H1 (cell line): ENCODE data around the gene GRIN2B. TPM values are rescaled to one million over a fixed set of nuclear protein-coding genes. Genes with fewer than 3 reads are reported as not detected.

Experiments
- BRCA1 ChIP-seq: IDR thresholded peaks from 2 replicates; pipeline ENCODE4 v1.6.1; 2012; ENCODE audit warnings: low read depth, low read length, improper control_type of control experiment
- CEBPB ChIP-seq: IDR thresholded peaks from 2 replicates; pipeline ENCODE4 v1.6.1; 2012; ENCODE audit warnings: low read depth, low read length
- FOSL1 ChIP-seq: IDR thresholded peaks from 2 replicates; pipeline ENCODE4 v1.6.1; 2011; ENCODE audit warnings: mild to moderate bottlenecking, low read depth, low read length, moderate library complexity; ENCODE audit not compliant: insufficient read depth
- HDAC6 ChIP-seq: IDR thresholded peaks from one replicate; pipeline ENCODE4 v1.7.1; 2012; ENCODE audit warnings: low read depth, mild to moderate bottlenecking, inconsistent platforms, low read length, moderate library complexity
- MAFK ChIP-seq: IDR thresholded peaks from 2 replicates; pipeline ENCODE4 v1.6.1; 2012; ENCODE audit warnings: low read depth, mild to moderate bottlenecking, improper control_type of control experiment, low read length
- POLR2A ChIP-seq, 2 experiments: IDR thresholded peaks; 1 replicate in 1 of 2; 2 replicates in 1 of 2; pipeline ENCODE4 v1.6.1; 2011; ENCODE audit warnings: low read depth in 2 of 2, low read length in 2 of 2, mild to moderate bottlenecking in 2 of 2; ENCODE audit errors: control extremely low read depth in 1 of 2
- SUZ12 ChIP-seq: fragments of 200-600 bp; sonication (generic); IDR thresholded peaks from 2 replicates; pipeline ENCODE4 v1.6.1; 2012; ENCODE audit warnings: mild to moderate bottlenecking, inconsistent platforms, low read length, moderate library complexity, mixed read lengths
- TAF1 ChIP-seq: IDR thresholded peaks from 2 replicates; pipeline ENCODE4 v1.6.1; 2011; ENCODE audit warnings: mild to moderate bottlenecking, low read depth, low read length
- polyA plus RNA-seq, 7 experiments: library from polyadenylated mRNA; depleted of rRNA in 3 of 7; stranded (reverse) in 5 of 7; unstranded in 2 of 7; fragments of >200 nt in 5 of 7; fragments of 200-250 nt in 2 of 7; gene quantifications; 1 replicate in 5 of 7; 2 replicates in 1 of 7; 4 replicates in 1 of 7; pipeline versions ENCODE4 v1.2.1 to v1.2.3, GENCODE V29; 2011 to 2013; ENCODE audit warnings: missing spikeins in 2 of 7, mixed read lengths in 2 of 7
- total RNA-seq: library from RNA; stranded (reverse); fragmentation: NEBNext Ultra II Directional; extraction: Animal tissue kit (Norgen Biotek cat#: 25700); gene quantifications from 2 replicates; pipeline ENCODE4 v1.2.1, GENCODE V29; 2021
- TF ChIP-seq, protein P1 (sequence below): IDR thresholded peaks from 2 replicates; pipeline ENCODE4 v1.6.1; 2011; ENCODE audit warnings: low read length, improper control_type of control experiment
- TF ChIP-seq, protein P2 (sequence below): fragments of 300-600 bp; sonication (generic); IDR thresholded peaks from 2 replicates; pipeline ENCODE4 v1.7.1; 2012; ENCODE audit warnings: low read length, moderate library complexity, mild to moderate bottlenecking, inconsistent platforms; ENCODE audit not compliant: insufficient replicate concordance
- TF ChIP-seq, protein P3 (sequence below): IDR thresholded peaks from 2 replicates; pipeline ENCODE4 v1.6.1; 2012; ENCODE audit warnings: inconsistent platforms

GRIN2B gene
- total and polyA plus RNA-seq, 2 of the 8 experiments (the other 6 are each of a cell fraction or from before 2014, with no cell fraction given), result 0.68 to 3.2 TPM

DNA sequence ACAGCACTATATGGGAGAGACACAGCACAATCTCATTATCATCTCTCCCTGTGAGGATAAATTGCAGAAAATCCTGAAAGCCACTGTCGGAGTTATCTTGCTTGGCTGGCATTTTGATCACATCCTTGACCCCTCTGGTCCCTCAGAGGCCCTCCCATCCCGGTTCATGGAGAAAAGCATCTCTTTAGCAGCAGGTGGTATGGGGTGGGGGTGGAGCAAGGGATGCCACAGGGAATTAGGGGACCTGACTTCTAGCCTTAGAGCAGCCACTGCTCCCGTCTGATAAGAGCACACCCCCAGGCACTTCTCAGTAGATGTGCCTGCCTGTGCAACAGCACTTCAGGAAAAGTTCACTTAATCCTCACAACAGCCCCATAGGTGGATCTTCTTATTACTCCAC is 38.6 kb downstream of the GRIN2B start (continued):
- TF ChIP-seq, protein P1, sequence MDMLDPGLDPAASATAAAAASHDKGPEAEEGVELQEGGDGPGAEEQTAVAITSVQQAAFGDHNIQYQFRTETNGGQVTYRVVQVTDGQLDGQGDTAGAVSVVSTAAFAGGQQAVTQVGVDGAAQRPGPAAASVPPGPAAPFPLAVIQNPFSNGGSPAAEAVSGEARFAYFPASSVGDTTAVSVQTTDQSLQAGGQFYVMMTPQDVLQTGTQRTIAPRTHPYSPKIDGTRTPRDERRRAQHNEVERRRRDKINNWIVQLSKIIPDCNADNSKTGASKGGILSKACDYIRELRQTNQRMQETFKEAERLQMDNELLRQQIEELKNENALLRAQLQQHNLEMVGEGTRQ, result no peak
- no peak for TF ChIP-seq FOSL1
- TF ChIP-seq, protein P2, sequence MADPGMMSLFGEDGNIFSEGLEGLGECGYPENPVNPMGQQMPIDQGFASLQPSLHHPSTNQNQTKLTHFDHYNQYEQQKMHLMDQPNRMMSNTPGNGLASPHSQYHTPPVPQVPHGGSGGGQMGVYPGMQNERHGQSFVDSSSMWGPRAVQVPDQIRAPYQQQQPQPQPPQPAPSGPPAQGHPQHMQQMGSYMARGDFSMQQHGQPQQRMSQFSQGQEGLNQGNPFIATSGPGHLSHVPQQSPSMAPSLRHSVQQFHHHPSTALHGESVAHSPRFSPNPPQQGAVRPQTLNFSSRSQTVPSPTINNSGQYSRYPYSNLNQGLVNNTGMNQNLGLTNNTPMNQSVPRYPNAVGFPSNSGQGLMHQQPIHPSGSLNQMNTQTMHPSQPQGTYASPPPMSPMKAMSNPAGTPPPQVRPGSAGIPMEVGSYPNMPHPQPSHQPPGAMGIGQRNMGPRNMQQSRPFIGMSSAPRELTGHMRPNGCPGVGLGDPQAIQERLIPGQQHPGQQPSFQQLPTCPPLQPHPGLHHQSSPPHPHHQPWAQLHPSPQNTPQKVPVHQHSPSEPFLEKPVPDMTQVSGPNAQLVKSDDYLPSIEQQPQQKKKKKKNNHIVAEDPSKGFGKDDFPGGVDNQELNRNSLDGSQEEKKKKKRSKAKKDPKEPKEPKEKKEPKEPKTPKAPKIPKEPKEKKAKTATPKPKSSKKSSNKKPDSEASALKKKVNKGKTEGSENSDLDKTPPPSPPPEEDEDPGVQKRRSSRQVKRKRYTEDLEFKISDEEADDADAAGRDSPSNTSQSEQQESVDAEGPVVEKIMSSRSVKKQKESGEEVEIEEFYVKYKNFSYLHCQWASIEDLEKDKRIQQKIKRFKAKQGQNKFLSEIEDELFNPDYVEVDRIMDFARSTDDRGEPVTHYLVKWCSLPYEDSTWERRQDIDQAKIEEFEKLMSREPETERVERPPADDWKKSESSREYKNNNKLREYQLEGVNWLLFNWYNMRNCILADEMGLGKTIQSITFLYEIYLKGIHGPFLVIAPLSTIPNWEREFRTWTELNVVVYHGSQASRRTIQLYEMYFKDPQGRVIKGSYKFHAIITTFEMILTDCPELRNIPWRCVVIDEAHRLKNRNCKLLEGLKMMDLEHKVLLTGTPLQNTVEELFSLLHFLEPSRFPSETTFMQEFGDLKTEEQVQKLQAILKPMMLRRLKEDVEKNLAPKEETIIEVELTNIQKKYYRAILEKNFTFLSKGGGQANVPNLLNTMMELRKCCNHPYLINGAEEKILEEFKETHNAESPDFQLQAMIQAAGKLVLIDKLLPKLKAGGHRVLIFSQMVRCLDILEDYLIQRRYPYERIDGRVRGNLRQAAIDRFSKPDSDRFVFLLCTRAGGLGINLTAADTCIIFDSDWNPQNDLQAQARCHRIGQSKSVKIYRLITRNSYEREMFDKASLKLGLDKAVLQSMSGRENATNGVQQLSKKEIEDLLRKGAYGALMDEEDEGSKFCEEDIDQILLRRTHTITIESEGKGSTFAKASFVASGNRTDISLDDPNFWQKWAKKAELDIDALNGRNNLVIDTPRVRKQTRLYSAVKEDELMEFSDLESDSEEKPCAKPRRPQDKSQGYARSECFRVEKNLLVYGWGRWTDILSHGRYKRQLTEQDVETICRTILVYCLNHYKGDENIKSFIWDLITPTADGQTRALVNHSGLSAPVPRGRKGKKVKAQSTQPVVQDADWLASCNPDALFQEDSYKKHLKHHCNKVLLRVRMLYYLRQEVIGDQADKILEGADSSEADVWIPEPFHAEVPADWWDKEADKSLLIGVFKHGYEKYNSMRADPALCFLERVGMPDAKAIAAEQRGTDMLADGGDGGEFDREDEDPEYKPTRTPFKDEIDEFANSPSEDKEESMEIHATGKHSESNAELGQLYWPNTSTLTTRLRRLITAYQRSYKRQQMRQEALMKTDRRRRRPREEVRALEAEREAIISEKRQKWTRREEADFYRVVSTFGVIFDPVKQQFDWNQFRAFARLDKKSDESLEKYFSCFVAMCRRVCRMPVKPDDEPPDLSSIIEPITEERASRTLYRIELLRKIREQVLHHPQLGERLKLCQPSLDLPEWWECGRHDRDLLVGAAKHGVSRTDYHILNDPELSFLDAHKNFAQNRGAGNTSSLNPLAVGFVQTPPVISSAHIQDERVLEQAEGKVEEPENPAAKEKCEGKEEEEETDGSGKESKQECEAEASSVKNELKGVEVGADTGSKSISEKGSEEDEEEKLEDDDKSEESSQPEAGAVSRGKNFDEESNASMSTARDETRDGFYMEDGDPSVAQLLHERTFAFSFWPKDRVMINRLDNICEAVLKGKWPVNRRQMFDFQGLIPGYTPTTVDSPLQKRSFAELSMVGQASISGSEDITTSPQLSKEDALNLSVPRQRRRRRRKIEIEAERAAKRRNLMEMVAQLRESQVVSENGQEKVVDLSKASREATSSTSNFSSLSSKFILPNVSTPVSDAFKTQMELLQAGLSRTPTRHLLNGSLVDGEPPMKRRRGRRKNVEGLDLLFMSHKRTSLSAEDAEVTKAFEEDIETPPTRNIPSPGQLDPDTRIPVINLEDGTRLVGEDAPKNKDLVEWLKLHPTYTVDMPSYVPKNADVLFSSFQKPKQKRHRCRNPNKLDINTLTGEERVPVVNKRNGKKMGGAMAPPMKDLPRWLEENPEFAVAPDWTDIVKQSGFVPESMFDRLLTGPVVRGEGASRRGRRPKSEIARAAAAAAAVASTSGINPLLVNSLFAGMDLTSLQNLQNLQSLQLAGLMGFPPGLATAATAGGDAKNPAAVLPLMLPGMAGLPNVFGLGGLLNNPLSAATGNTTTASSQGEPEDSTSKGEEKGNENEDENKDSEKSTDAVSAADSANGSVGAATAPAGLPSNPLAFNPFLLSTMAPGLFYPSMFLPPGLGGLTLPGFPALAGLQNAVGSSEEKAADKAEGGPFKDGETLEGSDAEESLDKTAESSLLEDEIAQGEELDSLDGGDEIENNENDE, result no peak
- TF ChIP-seq, protein P3, sequence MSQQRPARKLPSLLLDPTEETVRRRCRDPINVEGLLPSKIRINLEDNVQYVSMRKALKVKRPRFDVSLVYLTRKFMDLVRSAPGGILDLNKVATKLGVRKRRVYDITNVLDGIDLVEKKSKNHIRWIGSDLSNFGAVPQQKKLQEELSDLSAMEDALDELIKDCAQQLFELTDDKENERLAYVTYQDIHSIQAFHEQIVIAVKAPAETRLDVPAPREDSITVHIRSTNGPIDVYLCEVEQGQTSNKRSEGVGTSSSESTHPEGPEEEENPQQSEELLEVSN, result no peak
- TF ChIP-seq MAFK, result no peak
- TF ChIP-seq SUZ12, result no peak
- no peak for TF ChIP-seq HDAC6
- TF ChIP-seq BRCA1, result no peak
- TF ChIP-seq TAF1, result no peak
- no peak for TF ChIP-seq CEBPB
- no peak for TF ChIP-seq POLR2A (IDR thresholded peaks at IDR 0.05; ENCODE audit: control extremely low read depth in 1 of 2, low read depth in 2 of 2, low read length in 2 of 2)
